ENCODE results near the gene ZFHX3.

DNA sequence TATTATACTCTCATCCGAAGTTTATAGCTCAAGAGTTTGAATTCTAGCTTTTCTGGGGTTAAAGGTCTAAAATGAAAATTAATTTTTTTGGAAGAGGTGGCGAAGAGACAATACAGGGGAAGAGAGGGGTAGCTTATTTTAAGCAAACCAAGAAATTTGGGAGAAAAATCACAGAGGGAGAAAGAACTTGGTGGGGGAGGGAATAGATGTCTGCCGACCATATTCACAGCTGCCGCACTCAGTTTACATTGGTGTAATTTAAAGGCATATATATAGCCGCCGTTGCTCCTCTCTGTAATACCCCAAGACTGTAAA, 6.5 kb upstream of the ZFHX3 start:
- TF ChIP-seq NRF1 (conservative IDR thresholded peaks at IDR 0.05 in 1 of 2, IDR thresholded peaks at IDR 0.05 in 1 of 2) (no peak), ZNF76 (CRISPR knock-in tag; IDR thresholded peaks at IDR 0.05; ENCODE audit: borderline replicate concordance) (no peak), ZNF707 (CRISPR knock-in tag; conservative IDR thresholded peaks at IDR 0.05) (no peak), ZNF444 (CRISPR knock-in tag; IDR thresholded peaks at IDR 0.05) (no peak), CEBPB (tag; IDR thresholded peaks at IDR 0.05) (no peak)
- TF ChIP-seq, protein P1, sequence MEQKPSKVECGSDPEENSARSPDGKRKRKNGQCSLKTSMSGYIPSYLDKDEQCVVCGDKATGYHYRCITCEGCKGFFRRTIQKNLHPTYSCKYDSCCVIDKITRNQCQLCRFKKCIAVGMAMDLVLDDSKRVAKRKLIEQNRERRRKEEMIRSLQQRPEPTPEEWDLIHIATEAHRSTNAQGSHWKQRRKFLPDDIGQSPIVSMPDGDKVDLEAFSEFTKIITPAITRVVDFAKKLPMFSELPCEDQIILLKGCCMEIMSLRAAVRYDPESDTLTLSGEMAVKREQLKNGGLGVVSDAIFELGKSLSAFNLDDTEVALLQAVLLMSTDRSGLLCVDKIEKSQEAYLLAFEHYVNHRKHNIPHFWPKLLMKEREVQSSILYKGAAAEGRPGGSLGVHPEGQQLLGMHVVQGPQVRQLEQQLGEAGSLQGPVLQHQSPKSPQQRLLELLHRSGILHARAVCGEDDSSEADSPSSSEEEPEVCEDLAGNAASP (IDR thresholded peaks at IDR 0.05): no peak

All from K562 (cell line).